Panc1 (cell line): ENCODE results near the gene ATP9A. TPM values are rescaled to one million over a fixed set of nuclear protein-coding genes. Genes with fewer than 3 reads are reported as not detected.

Experiments
- ATAC-seq: fragments of 200-7000 bp; cut with Tn5 transposase; 2 replicates; pipeline ENCODE4 v1.9.1; 2020; ENCODE audit warnings: mild to moderate bottlenecking, moderate library complexity
- BruUV-seq: library from RNA; stranded (reverse); fragments of 400-500 nt; replicated peaks from 2 replicates; lab custom pipeline; 2021; lab: Mats Ljungman, UMichigan
- CTCF ChIA-PET: fragments of 300-600 bp; sonication (Branson Sonifier 250); formaldehyde crosslinking; loops from one replicate; lab custom pipeline; 2022; ENCODE audit warnings: antibody characterized with exemption; lab: Charles Lee
- POLR2A ChIA-PET: fragments of 300-600 bp; sonication (Branson Sonifier 250); formaldehyde crosslinking; loops from one replicate; lab custom pipeline; 2022; ENCODE audit warnings: antibody characterized with exemption; lab: Charles Lee
- DNase-seq: peaks from one replicate; pipeline ENCODE4 v3.0.0-alpha.2; 2010; ENCODE audit warnings: low read depth, low spot score
- H3K27ac ChIP-seq: 2 replicates; pipeline ENCODE4 v1.5.1; 2011; ENCODE audit warnings: mild to moderate bottlenecking, low read length, inconsistent platforms
- H3K27me3 ChIP-seq: fragments of 200-500 bp; sonication (Bioruptor generic); 2 replicates; pipeline ENCODE4 v1.6.0; 2014; ENCODE audit warnings: low read length, inconsistent platforms; ENCODE audit not compliant: control insufficient read depth, insufficient read depth
- H3K36me3 ChIP-seq: fragments of 200-500 bp; sonication (Bioruptor generic); 2 replicates; pipeline ENCODE4 v1.5.1; 2014; ENCODE audit warnings: inconsistent platforms, mild to moderate bottlenecking, low read length, moderate library complexity; ENCODE audit not compliant: control insufficient read depth, insufficient read depth
- H3K4me1 ChIP-seq: 2 replicates; pipeline ENCODE4 v1.5.1; 2011; ENCODE audit warnings: inconsistent platforms, mild to moderate bottlenecking, low read length, moderate library complexity; ENCODE audit not compliant: control insufficient read depth, insufficient read depth
- H3K4me3 ChIP-seq, 2 experiments: 2 replicates each; pipeline ENCODE4 v1.5.1; 2011 to 2012; ENCODE audit warnings: low read depth in 2 of 2, low read length in 2 of 2, mild to moderate bottlenecking in 2 of 2, inconsistent platforms in 1 of 2, moderate library complexity in 1 of 2
- H3K9me3 ChIP-seq: fragments of 200-500 bp; sonication (Bioruptor generic); 2 replicates; pipeline ENCODE4 v1.5.1; 2014; ENCODE audit warnings: low read depth, mild to moderate bottlenecking, inconsistent platforms, low read length, moderate library complexity; ENCODE audit not compliant: control insufficient read depth, insufficient read depth
- POLR2AphosphoS5 ChIP-seq: IDR thresholded peaks from 2 replicates; pipeline ENCODE4 v1.6.1; 2012; ENCODE audit warnings: mild to moderate bottlenecking, low read depth, low read length, moderate library complexity
- SIN3A ChIP-seq: IDR thresholded peaks from 2 replicates; pipeline ENCODE4 v1.6.1; 2012; ENCODE audit warnings: low read depth, mild to moderate bottlenecking, low read length, moderate library complexity, borderline replicate concordance; ENCODE audit not compliant: insufficient read depth
- TCF7L2 ChIP-seq: IDR thresholded peaks from 2 replicates; pipeline ENCODE4 v1.6.1; 2011; ENCODE audit warnings: mild to moderate bottlenecking, low read depth, low read length, inconsistent platforms
- in situ Hi-C: cut with HindIII; loops from 2 replicates; pipeline ENCODE4 v1.10.0; 2016; ENCODE audit warnings: low sequenced_read_pairs, low pct_unique_long_range_greater_than_20kb
- intact Hi-C: fragments of 100-400 bp; cut with micrococcal nuclease; formaldehyde crosslinking; loops from one replicate; pipeline ENCODE4 v1.10.0; 2022; ENCODE audit not compliant: unreplicated experiment
- total RNA-seq: library from RNA; stranded (reverse); gene quantifications from one replicate; pipeline ENCODE4 v1.2.1, GENCODE V29; 2021; ENCODE audit not compliant: unreplicated experiment
- TF ChIP-seq, protein P1 (sequence below), 2 experiments: IDR thresholded peaks; 2 replicates each; pipeline ENCODE4 v1.6.1; 2011 to 2012; ENCODE audit warnings: low read depth in 2 of 2, control low read depth in 1 of 2, low read length in 1 of 2, mild to moderate bottlenecking in 1 of 2, moderate library complexity in 1 of 2; ENCODE audit not compliant: insufficient read depth in 1 of 2
- TF ChIP-seq, protein P2 (sequence below): fragments of 450-650 bp; IDR thresholded peaks from 2 replicates; pipeline ENCODE4 v1.5.1; 2017; ENCODE audit warnings: mild to moderate bottlenecking

ATP9A gene
- total RNA-seq, 1 experiment from 2014 or later = 8.7 TPM

DNA sequence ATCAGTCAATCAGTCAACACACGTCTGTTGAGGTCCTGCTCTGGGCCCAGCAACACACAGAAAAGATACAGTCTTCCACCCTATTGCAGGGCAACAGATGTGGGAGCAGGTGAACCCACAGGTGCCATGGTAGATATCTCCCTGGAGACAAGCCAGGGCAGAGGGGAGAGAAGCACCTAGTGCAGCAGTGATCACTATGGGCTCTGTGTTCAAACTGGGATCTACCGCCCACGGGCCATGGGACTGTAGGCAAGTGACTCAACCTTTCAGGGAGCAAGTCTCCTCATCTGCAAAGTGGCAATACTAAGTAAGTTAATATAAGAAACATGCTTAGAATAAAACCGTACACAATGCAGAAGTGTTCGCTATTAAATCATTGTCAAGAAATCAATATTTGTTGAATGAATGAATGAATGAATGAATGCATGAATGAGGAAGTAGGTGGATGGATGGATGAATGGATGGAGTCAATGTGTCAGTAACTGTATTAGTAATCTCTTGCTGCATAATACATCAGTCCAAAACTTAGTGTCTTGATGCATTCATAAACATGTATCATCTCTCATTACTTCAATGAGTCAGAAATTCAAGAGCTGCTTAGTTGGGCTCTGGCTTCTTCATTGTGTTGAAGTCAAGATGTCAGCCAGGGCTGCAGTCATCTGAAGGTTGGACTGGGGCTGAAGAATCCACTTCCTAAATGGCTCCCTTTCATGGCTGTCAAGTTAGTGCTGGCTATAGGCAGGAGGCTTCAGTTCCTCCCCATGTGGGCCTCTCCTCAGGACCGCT is 193.7 kb downstream of the ATP9A start:
- in situ Hi-C loops = no loop called here
- H3K36me3 ChIP-seq = no peaks in the 10 kb centered on the region
- intact Hi-C loops = no loop called here
- TF ChIP-seq, protein P1, sequence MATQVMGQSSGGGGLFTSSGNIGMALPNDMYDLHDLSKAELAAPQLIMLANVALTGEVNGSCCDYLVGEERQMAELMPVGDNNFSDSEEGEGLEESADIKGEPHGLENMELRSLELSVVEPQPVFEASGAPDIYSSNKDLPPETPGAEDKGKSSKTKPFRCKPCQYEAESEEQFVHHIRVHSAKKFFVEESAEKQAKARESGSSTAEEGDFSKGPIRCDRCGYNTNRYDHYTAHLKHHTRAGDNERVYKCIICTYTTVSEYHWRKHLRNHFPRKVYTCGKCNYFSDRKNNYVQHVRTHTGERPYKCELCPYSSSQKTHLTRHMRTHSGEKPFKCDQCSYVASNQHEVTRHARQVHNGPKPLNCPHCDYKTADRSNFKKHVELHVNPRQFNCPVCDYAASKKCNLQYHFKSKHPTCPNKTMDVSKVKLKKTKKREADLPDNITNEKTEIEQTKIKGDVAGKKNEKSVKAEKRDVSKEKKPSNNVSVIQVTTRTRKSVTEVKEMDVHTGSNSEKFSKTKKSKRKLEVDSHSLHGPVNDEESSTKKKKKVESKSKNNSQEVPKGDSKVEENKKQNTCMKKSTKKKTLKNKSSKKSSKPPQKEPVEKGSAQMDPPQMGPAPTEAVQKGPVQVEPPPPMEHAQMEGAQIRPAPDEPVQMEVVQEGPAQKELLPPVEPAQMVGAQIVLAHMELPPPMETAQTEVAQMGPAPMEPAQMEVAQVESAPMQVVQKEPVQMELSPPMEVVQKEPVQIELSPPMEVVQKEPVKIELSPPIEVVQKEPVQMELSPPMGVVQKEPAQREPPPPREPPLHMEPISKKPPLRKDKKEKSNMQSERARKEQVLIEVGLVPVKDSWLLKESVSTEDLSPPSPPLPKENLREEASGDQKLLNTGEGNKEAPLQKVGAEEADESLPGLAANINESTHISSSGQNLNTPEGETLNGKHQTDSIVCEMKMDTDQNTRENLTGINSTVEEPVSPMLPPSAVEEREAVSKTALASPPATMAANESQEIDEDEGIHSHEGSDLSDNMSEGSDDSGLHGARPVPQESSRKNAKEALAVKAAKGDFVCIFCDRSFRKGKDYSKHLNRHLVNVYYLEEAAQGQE (IDR thresholded peaks at IDR 0.05; ENCODE audit: insufficient read depth in 1 of 2, low read depth in 2 of 2, low read length in 1 of 2) = no peak
- TF ChIP-seq, protein P2, sequence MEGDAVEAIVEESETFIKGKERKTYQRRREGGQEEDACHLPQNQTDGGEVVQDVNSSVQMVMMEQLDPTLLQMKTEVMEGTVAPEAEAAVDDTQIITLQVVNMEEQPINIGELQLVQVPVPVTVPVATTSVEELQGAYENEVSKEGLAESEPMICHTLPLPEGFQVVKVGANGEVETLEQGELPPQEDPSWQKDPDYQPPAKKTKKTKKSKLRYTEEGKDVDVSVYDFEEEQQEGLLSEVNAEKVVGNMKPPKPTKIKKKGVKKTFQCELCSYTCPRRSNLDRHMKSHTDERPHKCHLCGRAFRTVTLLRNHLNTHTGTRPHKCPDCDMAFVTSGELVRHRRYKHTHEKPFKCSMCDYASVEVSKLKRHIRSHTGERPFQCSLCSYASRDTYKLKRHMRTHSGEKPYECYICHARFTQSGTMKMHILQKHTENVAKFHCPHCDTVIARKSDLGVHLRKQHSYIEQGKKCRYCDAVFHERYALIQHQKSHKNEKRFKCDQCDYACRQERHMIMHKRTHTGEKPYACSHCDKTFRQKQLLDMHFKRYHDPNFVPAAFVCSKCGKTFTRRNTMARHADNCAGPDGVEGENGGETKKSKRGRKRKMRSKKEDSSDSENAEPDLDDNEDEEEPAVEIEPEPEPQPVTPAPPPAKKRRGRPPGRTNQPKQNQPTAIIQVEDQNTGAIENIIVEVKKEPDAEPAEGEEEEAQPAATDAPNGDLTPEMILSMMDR = no peak
- no peak for TF ChIP-seq TCF7L2
- TF ChIP-seq POLR2AphosphoS5 = no peak
- no peak for TF ChIP-seq SIN3A
- ChIA-PET CTCF (no interaction called here), POLR2A (interaction anchor here (0.6 kb wide), 1 partner anchor 317 kb away, joined by 3 read pairs; no protein-coding TSS in a partner anchor)
- DNase-seq = no peak
- no TSS peak for BruUV-seq
- H3K4me1 ChIP-seq = peaks cover 9% of the 10 kb centered on the region
- H3K27ac ChIP-seq = no peak overlapping the region
- H3K4me3 ChIP-seq = no peak overlapping the region
- no peak for ATAC-seq
- H3K9me3 ChIP-seq = no peaks in the 10 kb centered on the region
- H3K27me3 ChIP-seq = no peaks in the 10 kb centered on the region

DNA sequence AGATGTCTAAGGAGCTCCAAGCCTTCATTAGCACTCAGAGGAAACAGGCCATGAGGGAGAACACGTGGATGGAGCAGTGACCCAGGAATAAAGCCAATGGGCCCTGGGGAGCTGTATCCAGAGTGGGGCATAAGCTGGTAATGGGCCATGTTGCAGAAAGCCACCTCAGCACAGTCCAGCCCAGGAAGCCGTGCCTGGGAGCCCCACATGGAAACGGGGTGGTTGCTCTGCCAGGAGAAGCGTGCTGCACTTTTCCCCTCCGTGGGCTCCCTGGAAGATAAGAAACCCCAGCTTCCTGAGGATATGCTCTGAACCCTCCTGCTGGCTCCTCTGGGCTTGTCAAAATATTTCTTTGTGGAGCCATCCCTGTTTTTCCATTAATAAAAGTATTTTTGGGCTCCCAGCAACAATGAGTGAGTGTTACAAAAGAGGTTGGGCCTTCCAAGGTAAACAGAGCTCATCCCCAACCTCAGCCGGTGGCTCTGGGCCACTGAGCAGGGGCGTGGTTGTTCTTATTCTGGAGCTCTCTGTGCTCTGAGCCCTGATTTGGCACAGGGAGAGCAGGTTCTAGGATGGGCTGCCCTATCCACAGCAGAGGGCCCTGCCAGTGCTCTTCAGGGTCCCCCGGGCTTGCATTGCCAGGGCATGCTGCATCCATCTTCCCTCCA is 194.5 kb downstream of the ATP9A start:
- POLR2A ChIA-PET = interaction anchor here (0.6 kb wide), 1 partner anchor 318 kb away, joined by 3 read pairs; no protein-coding TSS in a partner anchor
- Histone ChIP-seq H3K36me3 (no peaks in the 10 kb centered on the region), H3K27ac (no peak overlapping the region), H3K4me1 (peaks cover 13% of the 10 kb centered on the region), H3K27me3 (no peaks in the 10 kb centered on the region), H3K9me3 (no peaks in the 10 kb centered on the region), H3K4me3 (no peak overlapping the region)
- ATAC-seq (no peak), DNase-seq (no peak)
- no peak for TF ChIP-seq SIN3A
- CTCF ChIA-PET = no interaction called here
- intact Hi-C loops (no loop called here), in situ Hi-C loops (no loop called here)
- BruUV-seq = no TSS peak

DNA sequence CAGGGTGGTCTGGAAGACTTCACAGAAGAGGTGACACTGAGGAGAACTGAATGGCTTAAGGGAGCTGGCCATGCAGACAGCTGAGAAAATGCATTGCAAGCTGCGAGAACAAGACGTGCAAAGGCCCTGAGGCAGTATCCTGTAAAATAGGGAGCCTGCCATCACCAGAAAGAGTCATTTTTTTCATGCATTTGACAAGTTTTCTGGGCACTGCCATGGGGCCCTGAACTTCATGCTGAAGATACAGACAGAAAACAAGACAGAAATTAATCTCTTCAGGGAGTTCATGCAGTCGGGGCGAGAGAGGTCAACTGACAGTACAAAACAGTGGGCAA is 196.8 kb downstream of the ATP9A start:
- ATAC-seq (no peak), DNase-seq (no peak)
- no TSS peak for BruUV-seq
- H3K4me1 ChIP-seq = peaks cover 14% of the 10 kb centered on the region
- in situ Hi-C loops = no loop called here
- H3K27ac ChIP-seq = no peak overlapping the region
- H3K4me3 ChIP-seq = no peak overlapping the region
- POLR2A ChIA-PET = no interaction called here
- TF ChIP-seq TCF7L2 (no peak), SIN3A (no peak), POLR2AphosphoS5 (no peak)
- TF ChIP-seq, protein P2 = no peak
- TF ChIP-seq, protein P1 (IDR thresholded peaks at IDR 0.05; ENCODE audit: insufficient read depth in 1 of 2, low read depth in 2 of 2, low read length in 1 of 2) = no peak
- no peaks in the 10 kb centered on the region for H3K9me3 ChIP-seq
- no peaks in the 10 kb centered on the region for H3K27me3 ChIP-seq
- intact Hi-C loops = no loop called here
- CTCF ChIA-PET = interaction anchor here (0.6 kb wide), 1 partner anchor 264 kb away, joined by 3 read pairs; no protein-coding TSS in a partner anchor
- H3K36me3 ChIP-seq = no peaks in the 10 kb centered on the region
